IPS DF 19.7 (cell line): ENCODE results near the gene FBXO11.
A peak's percentile ranks its signal among the peaks of the same experiment; 100 is the strongest.
"Not testable (repeated sequence)": the region's sequence is repeated elsewhere in the genome, so short reads cannot be mapped to it uniquely, and the experiment has no call there.

Experiments used
- DNase-seq: peaks from one replicate; pipeline ENCODE4 v3.0.0-alpha.2; 2013; ENCODE audit warnings: low read depth, low spot score

The FBXO11 gene

GRCh38 chr2:47906157-47907038 lies at the start of gene FBXO11:
TSS of gene FBXO11 (minus strand) at chr2:47906498. CDS start at chr2:47905720, 778 bp downstream.
- DNase-seq, result peak; percentile 93

- DNase-seq, result no peak
Measured at GRCh38 chr2:47950340-47951301, 44.3 kb upstream of the FBXO11 start.

GRCh38 chr2:47946593-47946992 lies 40.3 kb upstream of the FBXO11 start:
- no peak for DNase-seq

GRCh38 chr2:47945046-47945781 lies 38.9 kb upstream of the FBXO11 start:
- no peak for DNase-seq

GRCh38 chr2:47941936-47942335 lies 35.6 kb upstream of the FBXO11 start:
- DNase-seq, result no peak

GRCh38 chr2:47937677-47938076 lies 31.4 kb upstream of the FBXO11 start:
- no peak for DNase-seq

GRCh38 chr2:47935071-47935470 lies 28.8 kb upstream of the FBXO11 start:
- DNase-seq, result no peak

GRCh38 chr2:47918043-47918442 lies 11.7 kb upstream of the FBXO11 start:
- no peak for DNase-seq

GRCh38 chr2:47917276-47917961 lies 11.1 kb upstream of the FBXO11 start:
- DNase-seq, result no peak

- no peak for DNase-seq
Measured at GRCh38 chr2:47916412-47916811, 10.1 kb upstream of the FBXO11 start.

GRCh38 chr2:47910662-47911061 lies 4.4 kb upstream of the FBXO11 start:
- not testable (repeated sequence) for DNase-seq

- DNase-seq, result no peak
Measured at GRCh38 chr2:47908682-47909081, 2.4 kb upstream of the FBXO11 start.

- DNase-seq, result no peak
Measured at GRCh38 chr2:47907039-47907781, 912 bp upstream of the FBXO11 start.

GRCh38 chr2:47905386-47906156 lies 727 bp downstream of the FBXO11 start:
- no peak for DNase-seq

- no peak for DNase-seq
Measured at GRCh38 chr2:47903781-47904490, 2.4 kb downstream of the FBXO11 start.

GRCh38 chr2:47901892-47902291 lies 4.4 kb downstream of the FBXO11 start:
- not testable (repeated sequence) for DNase-seq

GRCh38 chr2:47900857-47901256 lies 5.4 kb downstream of the FBXO11 start:
- DNase-seq, result no peak

GRCh38 chr2:47899915-47900816 lies 6.1 kb downstream of the FBXO11 start:
- DNase-seq, result no peak
